WI38 (cell line): ENCODE measurements around the gene MALRD1.

ENCODE experiments used
- H3K4me3 ChIP-seq: 2 replicates; pipeline ENCODE4 v1.5.1; 2011; ENCODE audit warnings: low read depth, mild to moderate bottlenecking, control low read depth, low read length
- CTCF ChIP-seq: IDR thresholded peaks from 2 replicates; pipeline ENCODE4 v1.5.1; 2012; ENCODE audit warnings: low read depth, mild to moderate bottlenecking, control low read depth, low read length

The MALRD1 gene

GRCh38 chr10:19546224-19546623 is 497.6 kb downstream of the MALRD1 start:
- TF ChIP-seq CTCF: no peak
- no peak overlapping the region for H3K4me3 ChIP-seq

GRCh38 chr10:19549503-19549902 is 500.9 kb downstream of the MALRD1 start:
- TF ChIP-seq CTCF: no peak
- no peak overlapping the region for H3K4me3 ChIP-seq

DNA sequence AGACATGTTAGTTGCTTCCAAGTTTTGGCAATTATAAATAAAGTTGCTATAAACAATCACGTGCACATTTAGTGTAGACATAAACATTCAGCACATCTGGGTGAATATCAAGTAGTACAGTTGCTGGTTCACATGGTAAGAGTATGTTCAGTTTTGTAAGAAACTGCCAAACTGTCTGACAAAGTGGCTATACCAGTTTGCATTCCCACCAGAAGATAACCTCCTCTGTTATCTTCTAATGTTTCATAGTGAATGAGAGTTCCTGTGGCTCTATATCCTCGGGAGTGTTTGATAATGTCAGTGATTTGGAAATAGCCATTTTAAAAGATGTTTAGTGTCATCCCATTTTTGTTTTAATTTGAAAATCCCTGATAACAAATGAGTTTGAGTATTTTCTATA is 508.1 kb downstream of the MALRD1 start:
- no peak overlapping the region for H3K4me3 ChIP-seq

DNA sequence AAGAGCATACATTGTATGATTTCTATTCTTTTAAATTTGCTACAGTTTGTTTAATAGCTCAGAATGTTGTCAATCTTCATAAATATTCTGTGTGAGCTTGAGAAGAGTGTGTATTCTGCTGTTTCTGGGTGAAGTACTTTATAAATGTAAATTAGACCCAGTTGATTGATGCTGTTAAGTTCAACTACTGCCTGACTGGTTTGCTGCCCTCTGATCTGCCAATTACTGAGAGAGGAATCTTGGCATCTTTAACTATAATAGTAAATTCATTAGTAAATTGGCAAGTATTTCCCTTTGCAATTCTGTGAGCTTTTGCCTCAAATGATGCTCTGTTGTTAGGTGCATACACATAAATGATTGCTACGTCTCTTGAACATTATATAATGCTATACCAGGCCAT is 512.6 kb downstream of the MALRD1 start:
- no peak overlapping the region for H3K4me3 ChIP-seq
- no peak for TF ChIP-seq CTCF

More for the DNA sequence above, 508.1 kb downstream of the MALRD1 start:
- no peak for TF ChIP-seq CTCF

DNA sequence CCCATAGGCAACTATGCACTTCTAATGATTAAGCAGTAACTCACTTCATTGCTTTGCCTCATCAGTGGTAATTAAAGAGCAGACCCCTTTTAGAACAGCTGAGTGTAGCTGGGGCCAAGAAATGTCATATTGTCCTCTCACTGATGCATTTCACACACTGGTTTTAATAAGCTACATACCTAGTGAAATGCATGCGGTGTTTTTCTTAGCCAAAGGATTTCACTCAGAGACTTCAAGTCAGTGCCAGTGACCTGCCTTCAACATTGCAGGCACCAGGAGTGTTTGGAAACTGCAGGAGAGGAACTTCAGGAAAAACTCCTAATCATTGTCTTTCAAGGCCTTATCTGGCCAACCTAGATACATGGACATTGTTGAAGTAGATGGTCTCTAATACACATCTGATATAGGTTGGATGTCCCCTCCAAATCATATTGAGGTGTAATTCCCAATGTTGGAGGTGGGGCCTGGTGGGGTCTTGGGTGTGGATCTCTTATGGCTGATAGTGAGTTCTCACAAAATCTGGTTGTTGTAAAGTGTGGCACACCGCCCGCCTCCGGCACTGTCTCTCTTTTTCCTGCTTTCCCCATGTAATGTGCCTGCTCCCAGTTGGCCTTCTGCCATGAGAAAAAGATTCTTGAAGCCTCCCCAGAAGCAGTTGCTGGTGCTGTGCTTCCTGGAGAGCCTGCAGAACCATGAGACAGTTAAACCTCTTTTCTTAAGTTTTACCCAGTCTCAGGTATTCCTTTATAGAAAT is 515.0 kb downstream of the MALRD1 start:
- TF ChIP-seq CTCF: no peak
- no peak overlapping the region for H3K4me3 ChIP-seq

- H3K4me3 ChIP-seq: no peak overlapping the region
- TF ChIP-seq CTCF: no peak
These were observed 521.5 kb downstream of the MALRD1 start for GRCh38 chr10:19570120-19570519.

- TF ChIP-seq CTCF: no peak
- H3K4me3 ChIP-seq: no peak overlapping the region
These were observed 522.4 kb downstream of the MALRD1 start for GRCh38 chr10:19570991-19571390.
